Esophagus squamous epithelium (tissue), 4 donors: ENCODE results near the gene METTL14.
"Not testable (repeated sequence)": the region's sequence is repeated elsewhere in the genome, so short reads cannot be mapped to it uniquely, and the experiment has no call there.

ENCODE experiments used
- POLR2A ChIP-seq, 4 donors: fragments of 450-650 bp; IDR thresholded peaks; one replicate each; pipeline ENCODE4 v1.6.1; 2017; ENCODE audit warnings: antibody characterized with exemption in 4 of 4, mild to moderate bottlenecking in 4 of 4, moderate library complexity in 3 of 4
- TF ChIP-seq, protein P1 (sequence below), 6 experiments: fragments of 450-650 bp in 4 of 6; fragments of 200-600 bp in 2 of 6; sonication (generic) in 2 of 6; IDR thresholded peaks; one replicate each; pipeline ENCODE4 v1.5.1; 2016 to 2019; ENCODE audit warnings: antibody characterized with exemption in 6 of 6, mild to moderate bottlenecking in 4 of 6, moderate library complexity in 4 of 6

DNA sequence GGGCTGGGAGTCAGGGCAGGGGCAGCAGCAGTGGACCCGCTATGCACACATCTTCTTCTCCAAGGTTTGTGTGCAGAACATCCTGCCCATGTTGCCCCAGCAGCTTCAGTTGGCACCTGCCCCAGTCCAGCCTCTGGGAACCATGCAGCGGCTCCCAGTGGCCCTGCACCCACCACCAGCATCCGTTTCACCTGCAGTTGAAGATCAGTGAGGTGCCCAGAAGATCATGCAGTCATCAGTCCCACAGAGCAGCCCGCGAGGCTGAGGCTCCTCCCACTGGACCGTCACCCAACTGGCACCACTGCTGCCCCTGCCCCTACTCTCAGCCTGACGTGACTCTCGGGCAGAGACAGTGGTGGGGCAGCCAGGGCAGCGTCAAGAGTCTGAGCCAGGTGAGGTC lies 49.1 kb upstream of the METTL14 start:
- TF ChIP-seq, protein P1, sequence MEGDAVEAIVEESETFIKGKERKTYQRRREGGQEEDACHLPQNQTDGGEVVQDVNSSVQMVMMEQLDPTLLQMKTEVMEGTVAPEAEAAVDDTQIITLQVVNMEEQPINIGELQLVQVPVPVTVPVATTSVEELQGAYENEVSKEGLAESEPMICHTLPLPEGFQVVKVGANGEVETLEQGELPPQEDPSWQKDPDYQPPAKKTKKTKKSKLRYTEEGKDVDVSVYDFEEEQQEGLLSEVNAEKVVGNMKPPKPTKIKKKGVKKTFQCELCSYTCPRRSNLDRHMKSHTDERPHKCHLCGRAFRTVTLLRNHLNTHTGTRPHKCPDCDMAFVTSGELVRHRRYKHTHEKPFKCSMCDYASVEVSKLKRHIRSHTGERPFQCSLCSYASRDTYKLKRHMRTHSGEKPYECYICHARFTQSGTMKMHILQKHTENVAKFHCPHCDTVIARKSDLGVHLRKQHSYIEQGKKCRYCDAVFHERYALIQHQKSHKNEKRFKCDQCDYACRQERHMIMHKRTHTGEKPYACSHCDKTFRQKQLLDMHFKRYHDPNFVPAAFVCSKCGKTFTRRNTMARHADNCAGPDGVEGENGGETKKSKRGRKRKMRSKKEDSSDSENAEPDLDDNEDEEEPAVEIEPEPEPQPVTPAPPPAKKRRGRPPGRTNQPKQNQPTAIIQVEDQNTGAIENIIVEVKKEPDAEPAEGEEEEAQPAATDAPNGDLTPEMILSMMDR (IDR thresholded peaks at IDR 0.05) = not testable (repeated sequence)
- TF ChIP-seq POLR2A (IDR thresholded peaks at IDR 0.05) = not testable (repeated sequence)
